ENCODE results near the gene ITSN1. TPM values are rescaled to one million over a fixed set of nuclear protein-coding genes. Genes with fewer than 3 reads are reported as not detected.

Gene ITSN1
- total and polyA plus RNA-seq, 2 of the 13 experiments (the other 11 are each of a cell fraction or from before 2014, with no cell fraction given): 26.1 to 33.8 TPM

GRCh38 chr21:33872881-33873515, 230.7 kb downstream of the ITSN1 start:
- POLR2A ChIA-PET: no interaction called here
- TF ChIP-seq NFIB (CRISPR knock-in tag; IDR thresholded peaks at IDR 0.05; ENCODE audit: borderline replicate concordance) (no peak), MAX (IDR thresholded peaks at IDR 0.05) (0 out of 2 replicates have a peak, but pooled peaks have one; percentile 20), ZNF432 (CRISPR knock-in tag; IDR thresholded peaks at IDR 0.05; ENCODE audit: borderline replicate concordance) (no peak), ZNF142 (CRISPR knock-in tag; IDR thresholded peaks at IDR 0.05) (no peak), MATR3 (CRISPR knock-in tag; IDR thresholded peaks at IDR 0.05) (no peak), ZBTB49 (CRISPR knock-in tag; IDR thresholded peaks at IDR 0.05; ENCODE audit: borderline replicate concordance) (no peak), HOXA3 (CRISPR knock-in tag; IDR thresholded peaks at IDR 0.05) (no peak), FOXP1 (IDR thresholded peaks at IDR 0.05) (no peak), FOXP1 (CRISPR knock-in tag; IDR thresholded peaks at IDR 0.05) (peak; percentile 32; the same call in 1 of the 2 replicates), ATF4 (CRISPR knock-in tag; IDR thresholded peaks at IDR 0.05) (no peak), HCFC1 (IDR thresholded peaks at IDR 0.05; ENCODE audit: low read depth, low read length) (no peak), MAFK (conservative IDR thresholded peaks at IDR 0.05 in 1 of 2, IDR thresholded peaks at IDR 0.05 in 1 of 2; ENCODE audit: low read length in 2 of 2) (no peak), ZFY (CRISPR knock-in tag; IDR thresholded peaks at IDR 0.05) (no peak), HNRNPLL (IDR thresholded peaks at IDR 0.05; ENCODE audit: low read depth, low read length, poor library complexity, severe bottlenecking) (no peak), THAP7 (CRISPR knock-in tag; IDR thresholded peaks at IDR 0.05) (no peak)

More at GRCh38 chr21:33872881-33873515, 230.7 kb downstream of the ITSN1 start:
- Histone ChIP-seq H3K4me2 (ENCODE audit: low read depth, low read length) (no peak overlapping the region), H2AFZ (ENCODE audit: low read length) (no peak overlapping the region), H3K36me3 (replicated peaks in 1 of 2; ENCODE audit: control insufficient read depth in 1 of 2, insufficient read depth in 2 of 2, low read length in 2 of 2) (no peaks in the 10 kb centered on the region), H4K20me1 (ENCODE audit: insufficient read depth, low read length) (no peaks in the 10 kb centered on the region), H3K9ac (ENCODE audit: insufficient read depth, low read depth, low read length) (no peak overlapping the region), H3K79me2 (ENCODE audit: insufficient read depth, low read length) (no peaks in the 10 kb centered on the region), H3K27ac (ENCODE audit: extremely low read length, insufficient read depth, low read length) (no peak overlapping the region), H3K4me1 (ENCODE audit: insufficient read depth, low read length) (peaks cover 26% of the 10 kb centered on the region), H3K27me3 (ENCODE audit: control insufficient read depth in 1 of 2, insufficient read depth in 2 of 2, low read length in 2 of 2) (no peaks in the 10 kb centered on the region), H3K4me3 (replicated peaks in 1 of 3; ENCODE audit: insufficient read depth in 1 of 3, low read depth in 2 of 3, low read length in 3 of 3) (no peak overlapping the region), H3K9me3 (ENCODE audit: low read length) (no peaks in the 10 kb centered on the region)
- in situ Hi-C loops (cut with HindIII; ENCODE audit: extremely low pct_ligation_motif_present, low pct_unique_long_range_greater_than_20kb) (no loop called here), intact Hi-C loops (cut with micrococcal nuclease; ENCODE audit: unreplicated experiment) (no loop called here)
- FAIRE-seq (no peak), DNase-seq (ENCODE audit: low spot score) (peak; percentile 63), ATAC-seq (peak; percentile 65)
- no TSS peak for BruUV-seq (replicated peaks)
- CTCF ChIA-PET (ENCODE audit: low intra/inter-chr PET ratio, low total read pairs): no interaction called here
- WGBS (ENCODE audit: low lambda C conversion rate): 8% methylated on average over 4 of the region's 4 CpGs
